ENCODE measurements around the gene TAF12.

DNA sequence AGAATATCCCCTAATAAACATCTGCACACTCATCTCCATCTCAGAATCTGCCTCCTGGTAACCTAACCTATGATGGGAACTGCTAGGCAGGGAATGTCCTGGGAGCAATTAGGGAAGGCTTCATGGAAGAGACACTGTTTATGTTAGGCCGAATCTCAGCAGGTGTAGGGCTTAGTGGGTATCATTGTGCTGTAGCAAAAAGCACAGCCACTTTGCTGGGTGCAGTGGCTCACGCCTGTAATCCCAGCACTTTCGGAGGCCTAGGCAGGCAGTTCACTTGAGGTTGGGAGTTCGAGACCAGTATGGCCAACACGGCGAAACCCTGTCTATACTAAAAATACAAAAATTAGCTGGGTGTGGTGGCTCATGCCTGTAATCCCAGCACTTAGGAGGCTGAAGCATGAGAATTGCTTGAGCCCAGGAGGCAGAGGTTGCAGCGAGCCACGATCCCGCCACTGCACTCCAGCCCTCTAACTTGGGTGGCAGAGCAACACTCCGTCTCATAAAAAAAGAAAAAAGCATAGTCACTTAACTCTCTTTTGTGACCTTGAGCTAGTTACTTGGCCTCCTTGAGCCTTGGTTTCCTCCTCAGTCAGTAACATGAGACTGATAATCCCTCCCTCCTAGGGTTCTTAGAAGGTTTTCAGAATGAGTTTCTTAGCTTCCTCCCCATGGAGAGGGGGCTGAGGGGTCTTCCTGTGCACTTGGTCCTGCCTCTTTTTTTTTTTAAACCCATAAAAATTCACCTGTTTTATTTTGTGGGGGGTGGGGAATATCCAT is 47.3 kb downstream of the TAF12 start:
- TF ChIP-seq, protein P1, sequence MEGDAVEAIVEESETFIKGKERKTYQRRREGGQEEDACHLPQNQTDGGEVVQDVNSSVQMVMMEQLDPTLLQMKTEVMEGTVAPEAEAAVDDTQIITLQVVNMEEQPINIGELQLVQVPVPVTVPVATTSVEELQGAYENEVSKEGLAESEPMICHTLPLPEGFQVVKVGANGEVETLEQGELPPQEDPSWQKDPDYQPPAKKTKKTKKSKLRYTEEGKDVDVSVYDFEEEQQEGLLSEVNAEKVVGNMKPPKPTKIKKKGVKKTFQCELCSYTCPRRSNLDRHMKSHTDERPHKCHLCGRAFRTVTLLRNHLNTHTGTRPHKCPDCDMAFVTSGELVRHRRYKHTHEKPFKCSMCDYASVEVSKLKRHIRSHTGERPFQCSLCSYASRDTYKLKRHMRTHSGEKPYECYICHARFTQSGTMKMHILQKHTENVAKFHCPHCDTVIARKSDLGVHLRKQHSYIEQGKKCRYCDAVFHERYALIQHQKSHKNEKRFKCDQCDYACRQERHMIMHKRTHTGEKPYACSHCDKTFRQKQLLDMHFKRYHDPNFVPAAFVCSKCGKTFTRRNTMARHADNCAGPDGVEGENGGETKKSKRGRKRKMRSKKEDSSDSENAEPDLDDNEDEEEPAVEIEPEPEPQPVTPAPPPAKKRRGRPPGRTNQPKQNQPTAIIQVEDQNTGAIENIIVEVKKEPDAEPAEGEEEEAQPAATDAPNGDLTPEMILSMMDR (IDR thresholded peaks at IDR 0.05; ENCODE audit: low read depth, low read length): no peak
- TF ChIP-seq EZH2phosphoT487 (IDR thresholded peaks at IDR 0.05; ENCODE audit: low read depth): no peak

Data from OCI-LY3 (cell line).